ENCODE data around the gene ZNF106. TPM values are rescaled to one million over a fixed set of nuclear protein-coding genes. Genes with fewer than 3 reads are reported as not detected.

The ZNF106 gene
- total RNA-seq, 1 experiment from 2014 or later = 102 TPM

DNA sequence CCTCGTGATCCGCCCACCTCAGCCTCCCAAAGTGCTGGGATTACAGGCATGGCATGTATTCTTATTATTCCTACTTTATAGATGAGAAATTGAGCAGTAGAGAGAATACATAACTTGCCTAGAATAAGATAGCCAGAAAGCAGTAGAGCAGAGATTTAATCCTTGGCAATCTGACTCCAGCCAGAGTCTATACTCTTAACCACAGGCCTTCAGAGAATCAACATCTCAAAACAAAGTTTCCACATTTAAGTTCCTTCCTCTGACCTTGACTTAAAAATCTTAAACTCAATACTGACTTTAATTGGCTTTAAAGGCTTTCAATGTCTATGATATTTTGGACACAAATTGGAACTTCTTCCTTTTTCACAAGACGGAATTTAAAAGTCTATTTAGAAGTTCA, 37.1 kb downstream of the ZNF106 start:
- H3K36me3 ChIP-seq (ENCODE audit: insufficient read depth, low read length, poor library complexity, severe bottlenecking) = peaks cover 29% of the 10 kb centered on the region
- H3K27ac ChIP-seq (ENCODE audit: low read depth, low read length, poor library complexity, severe bottlenecking) = no peak overlapping the region
- no peaks in the 10 kb centered on the region for H3K27me3 ChIP-seq (replicated peaks; ENCODE audit: insufficient read depth, low read depth, low read length, poor library complexity)
- no peaks in the 10 kb centered on the region for H3K9me3 ChIP-seq (ENCODE audit: low read depth, low read length, poor library complexity, severe bottlenecking)
- no TSS peak for BruUV-seq (replicated peaks)
- no peak overlapping the region for H3K4me3 ChIP-seq (ENCODE audit: low read depth, low read length, poor library complexity, severe bottlenecking)
- ChIA-PET CTCF (no interaction called here), POLR2A (ENCODE audit: low non-redundant PET) (interaction anchor here (0.7 kb wide), 1 partner anchor 45 kb away, joined by 6 read pairs; no protein-coding TSS in a partner anchor)
- TF ChIP-seq, protein P1, sequence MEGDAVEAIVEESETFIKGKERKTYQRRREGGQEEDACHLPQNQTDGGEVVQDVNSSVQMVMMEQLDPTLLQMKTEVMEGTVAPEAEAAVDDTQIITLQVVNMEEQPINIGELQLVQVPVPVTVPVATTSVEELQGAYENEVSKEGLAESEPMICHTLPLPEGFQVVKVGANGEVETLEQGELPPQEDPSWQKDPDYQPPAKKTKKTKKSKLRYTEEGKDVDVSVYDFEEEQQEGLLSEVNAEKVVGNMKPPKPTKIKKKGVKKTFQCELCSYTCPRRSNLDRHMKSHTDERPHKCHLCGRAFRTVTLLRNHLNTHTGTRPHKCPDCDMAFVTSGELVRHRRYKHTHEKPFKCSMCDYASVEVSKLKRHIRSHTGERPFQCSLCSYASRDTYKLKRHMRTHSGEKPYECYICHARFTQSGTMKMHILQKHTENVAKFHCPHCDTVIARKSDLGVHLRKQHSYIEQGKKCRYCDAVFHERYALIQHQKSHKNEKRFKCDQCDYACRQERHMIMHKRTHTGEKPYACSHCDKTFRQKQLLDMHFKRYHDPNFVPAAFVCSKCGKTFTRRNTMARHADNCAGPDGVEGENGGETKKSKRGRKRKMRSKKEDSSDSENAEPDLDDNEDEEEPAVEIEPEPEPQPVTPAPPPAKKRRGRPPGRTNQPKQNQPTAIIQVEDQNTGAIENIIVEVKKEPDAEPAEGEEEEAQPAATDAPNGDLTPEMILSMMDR (conservative IDR thresholded peaks at IDR 0.05; ENCODE audit: low read depth, low read length) = no peak
- no peak for TF ChIP-seq EZH2 (IDR thresholded peaks at IDR 0.05; ENCODE audit: borderline replicate concordance, low read depth, low read length, poor library complexity, severe bottlenecking)
- intact Hi-C loops (cut with micrococcal nuclease; ENCODE audit: unreplicated experiment) = no loop called here
- DNase-seq (ENCODE audit: low spot score) = no peak
- H3K4me1 ChIP-seq (ENCODE audit: insufficient read depth, low read length, poor library complexity, severe bottlenecking) = peaks cover 32% of the 10 kb centered on the region

DNA sequence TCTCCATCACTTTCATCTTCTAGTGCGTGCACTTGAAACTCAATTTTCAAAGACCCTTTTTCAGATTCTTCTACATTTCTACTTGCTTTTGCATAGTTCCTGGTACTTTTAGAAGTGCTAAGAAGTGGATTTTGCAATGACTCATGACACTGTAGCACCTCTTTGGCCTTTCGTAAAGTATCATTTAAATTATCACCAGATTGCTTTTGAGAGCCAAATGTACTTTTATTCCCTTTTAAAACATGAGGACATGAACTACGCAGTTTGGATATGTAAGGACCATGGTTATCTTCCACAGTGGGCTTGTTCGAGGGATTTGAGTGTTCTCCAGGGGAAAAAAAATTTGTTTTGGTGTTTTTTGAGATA, 40.5 kb downstream of the ZNF106 start:
- no peak overlapping the region for H3K27ac ChIP-seq (ENCODE audit: low read depth, low read length, poor library complexity, severe bottlenecking)
- H3K27me3 ChIP-seq (replicated peaks; ENCODE audit: insufficient read depth, low read depth, low read length, poor library complexity) = no peaks in the 10 kb centered on the region
- TSS peak; percentile 60 for BruUV-seq (replicated peaks)
- peaks cover under 1% of the 10 kb centered on the region for H3K4me1 ChIP-seq (ENCODE audit: insufficient read depth, low read length, poor library complexity, severe bottlenecking)
- intact Hi-C loops (cut with micrococcal nuclease; ENCODE audit: unreplicated experiment) = no loop called here
- DNase-seq (ENCODE audit: low spot score) = no peak
- H3K36me3 ChIP-seq (ENCODE audit: insufficient read depth, low read length, poor library complexity, severe bottlenecking) = peaks cover 35% of the 10 kb centered on the region
- H3K9me3 ChIP-seq (ENCODE audit: low read depth, low read length, poor library complexity, severe bottlenecking) = no peaks in the 10 kb centered on the region
- ChIA-PET CTCF (no interaction called here), POLR2A (ENCODE audit: low non-redundant PET) (no interaction called here)
- H3K4me3 ChIP-seq (ENCODE audit: low read depth, low read length, poor library complexity, severe bottlenecking) = no peak overlapping the region
- TF ChIP-seq EZH2 (IDR thresholded peaks at IDR 0.05; ENCODE audit: borderline replicate concordance, low read depth, low read length, poor library complexity, severe bottlenecking) = no peak
- TF ChIP-seq, protein P1 (conservative IDR thresholded peaks at IDR 0.05; ENCODE audit: low read depth, low read length) = no peak

DNA sequence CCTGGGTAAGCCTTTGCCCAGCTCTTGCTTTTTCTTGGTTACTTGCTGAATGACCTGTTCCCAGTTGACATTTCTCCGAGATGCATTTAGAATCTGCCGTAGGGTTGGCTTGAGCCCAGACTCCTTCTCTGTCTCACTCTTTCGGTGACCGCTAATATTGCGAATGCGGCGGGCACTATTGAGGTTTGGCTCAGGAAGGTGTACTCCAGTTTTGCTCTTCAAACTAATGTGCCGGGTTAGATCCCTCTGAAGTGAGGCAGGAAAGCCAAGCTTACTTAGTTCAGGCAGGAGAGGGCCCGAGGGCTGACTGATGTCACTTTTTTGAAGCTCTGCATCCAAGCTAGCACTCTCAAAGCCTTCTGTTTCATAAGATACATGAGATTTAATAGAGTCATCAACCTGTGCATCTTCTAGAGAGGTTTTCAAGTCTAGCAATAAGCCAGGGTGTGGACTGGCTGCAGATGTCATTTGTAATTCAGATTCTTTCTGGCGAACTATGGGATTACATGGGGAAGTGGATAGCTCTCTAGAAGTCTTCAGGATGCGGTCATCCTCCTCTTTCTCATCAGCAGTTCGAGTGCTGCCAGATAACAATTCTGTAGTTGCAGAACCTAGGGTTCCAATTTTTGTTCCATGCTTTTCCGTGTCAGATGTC, 41.0 kb downstream of the ZNF106 start:
- ChIA-PET CTCF (no interaction called here), POLR2A (ENCODE audit: low non-redundant PET) (no interaction called here)
- no peak for TF ChIP-seq EZH2 (IDR thresholded peaks at IDR 0.05; ENCODE audit: borderline replicate concordance, low read depth, low read length, poor library complexity, severe bottlenecking)
- TF ChIP-seq, protein P1 (conservative IDR thresholded peaks at IDR 0.05; ENCODE audit: low read depth, low read length) = no peak
- Histone ChIP-seq H3K36me3 (ENCODE audit: insufficient read depth, low read length, poor library complexity, severe bottlenecking) (peaks cover 35% of the 10 kb centered on the region), H3K4me1 (ENCODE audit: insufficient read depth, low read length, poor library complexity, severe bottlenecking) (no peaks in the 10 kb centered on the region), H3K4me3 (ENCODE audit: low read depth, low read length, poor library complexity, severe bottlenecking) (no peak overlapping the region), H3K27ac (ENCODE audit: low read depth, low read length, poor library complexity, severe bottlenecking) (no peak overlapping the region), H3K27me3 (replicated peaks; ENCODE audit: insufficient read depth, low read depth, low read length, poor library complexity) (no peaks in the 10 kb centered on the region), H3K9me3 (ENCODE audit: low read depth, low read length, poor library complexity, severe bottlenecking) (no peaks in the 10 kb centered on the region)
- no TSS peak for BruUV-seq (replicated peaks)
- DNase-seq (ENCODE audit: low spot score) = no peak
- intact Hi-C loops (cut with micrococcal nuclease; ENCODE audit: unreplicated experiment) = no loop called here
